Tibial nerve (tissue), 4 donors: Measurements from ENCODE around the gene CAPN14. TPM values are rescaled to one million over a fixed set of nuclear protein-coding genes. Genes with fewer than 3 reads are reported as not detected.

Experiments
- DNase-seq, 2 donors: peaks; one replicate each; pipeline ENCODE4 v3.0.0-alpha.2; 2019; ENCODE audit warnings: low spot score in 2 of 2
- H3K27ac ChIP-seq, 4 donors: fragments of 200-600 bp; sonication (generic) in 3 of 4; one replicate each; pipeline ENCODE4 v1.5.1; 2017 to 2019; ENCODE audit warnings: mild to moderate bottlenecking in 1 of 4
- H3K27me3 ChIP-seq, 2 donors: fragments of 200-600 bp; sonication (generic) in 1 of 2; one replicate each; pipeline versions ENCODE4 v1.5.1 to v1.6.0; 2017 to 2019
- H3K36me3 ChIP-seq, 3 donors: fragments of 200-600 bp; sonication (generic); one replicate each; pipeline ENCODE4 v1.5.1; 2018 to 2019
- H3K4me1 ChIP-seq, 4 donors: fragments of 200-600 bp; sonication (generic) in 3 of 4; one replicate each; pipeline ENCODE4 v1.5.1; 2017 to 2019
- H3K4me3 ChIP-seq, 4 donors: fragments of 200-600 bp; sonication (generic) in 3 of 4; one replicate each; pipeline ENCODE4 v1.5.1; 2017 to 2019; ENCODE audit warnings: mild to moderate bottlenecking in 1 of 4, moderate library complexity in 1 of 4
- H3K9me3 ChIP-seq, 4 donors: fragments of 200-600 bp; sonication (generic) in 3 of 4; one replicate each; pipeline ENCODE4 v1.5.1; 2017 to 2019
- CTCF ChIP-seq, 5 experiments: fragments of 200-600 bp in 3 of 5; fragments of 450-650 bp in 2 of 5; sonication (generic) in 3 of 5; IDR thresholded peaks; one replicate each; pipeline ENCODE4 v1.5.1; 2016 to 2019; ENCODE audit warnings: antibody characterized with exemption in 5 of 5, mild to moderate bottlenecking in 3 of 5, moderate library complexity in 2 of 5
- EP300 ChIP-seq, 2 donors: sonication (generic); formaldehyde crosslinking; IDR thresholded peaks; one replicate each; pipeline ENCODE4 v1.6.1; 2017; ENCODE audit warnings: antibody characterized with exemption in 2 of 2, mild to moderate bottlenecking in 1 of 2
- POLR2A ChIP-seq, 2 donors: fragments of 450-650 bp; IDR thresholded peaks; one replicate each; pipeline ENCODE4 v1.6.1; 2017; ENCODE audit warnings: antibody characterized with exemption in 2 of 2, mild to moderate bottlenecking in 2 of 2, moderate library complexity in 2 of 2
- WGBS, 2 donors: methylation state at CpG; one replicate each; pipeline ENCODE4 v1.1.5; 2018; 5-methylcytosine and 5-hydroxymethylcytosine counted together
- total RNA-seq, 4 donors: library from RNA; depleted of rRNA; stranded (reverse); fragments of >200 nt; gene quantifications; one replicate each; pipeline ENCODE4 v1.1.0, GENCODE V29; 2016

Gene CAPN14
- total RNA-seq, 4 donors from 2014 or later, result not detected

- H3K27ac ChIP-seq, result no peak overlapping the region
- DNase-seq, result no peak
- peaks cover 0 to 4% (median 0%) of the 10 kb centered on the region in 4 donors for H3K4me1 ChIP-seq
- no peak overlapping the region for H3K4me3 ChIP-seq
- H3K9me3 ChIP-seq, result no peaks in the 10 kb centered on the region
- WGBS, 2 donors, result 71 to 78% methylated on average over 4 of the region's 4 CpGs
- no peak for TF ChIP-seq POLR2A (IDR thresholded peaks at IDR 0.05)
- no peak for TF ChIP-seq CTCF (IDR thresholded peaks at IDR 0.05)
- no peak for TF ChIP-seq EP300 (IDR thresholded peaks at IDR 0.05)
- no peaks in the 10 kb centered on the region for H3K27me3 ChIP-seq
- no peaks in the 10 kb centered on the region for H3K36me3 ChIP-seq
Observed at GRCh38 chr2:31223026-31223425, 5.7 kb upstream of the CAPN14 start.

GRCh38 chr2:31222071-31222470 is 4.8 kb upstream of the CAPN14 start:
- DNase-seq, result no peak
- peaks cover 0 to 4% (median 0%) of the 10 kb centered on the region in 4 donors for H3K4me1 ChIP-seq
- no peak for TF ChIP-seq CTCF (IDR thresholded peaks at IDR 0.05)
- TF ChIP-seq EP300 (IDR thresholded peaks at IDR 0.05), result no peak
- no peak for TF ChIP-seq POLR2A (IDR thresholded peaks at IDR 0.05)
- no peaks in the 10 kb centered on the region for H3K27me3 ChIP-seq
- H3K9me3 ChIP-seq, result no peaks in the 10 kb centered on the region
- no peak overlapping the region for H3K27ac ChIP-seq
- H3K36me3 ChIP-seq, result no peaks in the 10 kb centered on the region
- H3K4me3 ChIP-seq, result no peak overlapping the region
- WGBS, 2 donors, result 80 to 83% methylated on average over 4 of the region's 4 CpGs

- no peak for TF ChIP-seq CTCF (IDR thresholded peaks at IDR 0.05)
- TF ChIP-seq EP300 (IDR thresholded peaks at IDR 0.05), result no peak
- no peak for TF ChIP-seq POLR2A (IDR thresholded peaks at IDR 0.05)
- H3K27ac ChIP-seq, result no peak overlapping the region
- H3K9me3 ChIP-seq, result no peaks in the 10 kb centered on the region
- no peak for DNase-seq
- H3K4me1 ChIP-seq, result peaks cover 0 to 4% (median 0%) of the 10 kb centered on the region in 4 donors
- WGBS, 2 donors, result 48 to 55% methylated on average over 6 of the region's 6 CpGs
- no peak overlapping the region for H3K4me3 ChIP-seq
- H3K27me3 ChIP-seq, result no peaks in the 10 kb centered on the region
- H3K36me3 ChIP-seq, result no peaks in the 10 kb centered on the region
Observed at GRCh38 chr2:31221544-31221943, 4.2 kb upstream of the CAPN14 start.

- no peak for DNase-seq
- Histone ChIP-seq H3K4me3 (no peak overlapping the region), H3K36me3 (no peaks in the 10 kb centered on the region), H3K27me3 (no peaks in the 10 kb centered on the region), H3K9me3 (no peaks in the 10 kb centered on the region), H3K27ac (peak overlapping the region in 1 of 4 donors; percentile 66), H3K4me1 (peaks cover 0 to 4% (median 0%) of the 10 kb centered on the region in 4 donors)
- WGBS, 2 donors, result 44 to 45% methylated on average over 11 of the region's 11 CpGs
- TF ChIP-seq EP300 (IDR thresholded peaks at IDR 0.05) (peak in 1 of 2 donors; percentile 25), POLR2A (IDR thresholded peaks at IDR 0.05) (no peak)
Observed at GRCh38 chr2:31219131-31219969, 2.0 kb upstream of the CAPN14 start.

- no peaks in the 10 kb centered on the region for H3K27me3 ChIP-seq
- DNase-seq, result no peak
- H3K27ac ChIP-seq, result no peak overlapping the region
- WGBS, 2 donors, result 75 to 89% methylated on average over 4 to 5 of the region's 5 CpGs
- TF ChIP-seq EP300 (IDR thresholded peaks at IDR 0.05), result no peak
- TF ChIP-seq POLR2A (IDR thresholded peaks at IDR 0.05), result no peak
- no peak for TF ChIP-seq CTCF (IDR thresholded peaks at IDR 0.05)
- H3K4me1 ChIP-seq, result peaks cover 0 to 4% (median 0%) of the 10 kb centered on the region in 4 donors
- no peaks in the 10 kb centered on the region for H3K9me3 ChIP-seq
- H3K36me3 ChIP-seq, result no peaks in the 10 kb centered on the region
- no peak overlapping the region for H3K4me3 ChIP-seq
Observed at GRCh38 chr2:31216734-31217133, 581 bp downstream of the CAPN14 start.
